Measurements from ENCODE around the gene MED27.

Gene MED27

DNA sequence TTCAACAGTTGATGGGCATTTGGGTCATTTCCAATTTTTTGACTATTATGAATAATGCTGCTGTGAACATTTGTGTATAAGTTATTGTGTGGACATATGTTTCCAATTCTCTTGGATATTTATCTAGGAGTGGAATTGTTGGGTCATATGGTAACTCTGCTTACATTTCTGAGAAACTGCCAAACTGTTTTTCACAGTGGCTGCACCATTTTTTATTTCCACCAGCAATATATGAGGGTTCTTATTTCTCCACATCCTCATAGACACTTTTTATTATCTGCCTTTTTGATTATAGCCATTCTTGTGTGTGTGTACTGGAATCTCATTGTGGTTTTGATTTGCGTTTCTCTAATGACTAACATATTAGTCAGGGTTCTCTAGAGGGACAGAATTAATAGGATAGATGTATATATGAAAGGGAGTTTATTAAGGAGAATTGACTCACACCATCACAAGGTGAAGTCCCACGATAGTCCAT, 14.7 kb upstream of the MED27 start:
- no peak overlapping the region for H3K4me3 Mint-ChIP-seq
- peaks cover 73% of the 10 kb centered on the region for H3K27me3 Mint-ChIP-seq
- no peak for ATAC-seq

DNA sequence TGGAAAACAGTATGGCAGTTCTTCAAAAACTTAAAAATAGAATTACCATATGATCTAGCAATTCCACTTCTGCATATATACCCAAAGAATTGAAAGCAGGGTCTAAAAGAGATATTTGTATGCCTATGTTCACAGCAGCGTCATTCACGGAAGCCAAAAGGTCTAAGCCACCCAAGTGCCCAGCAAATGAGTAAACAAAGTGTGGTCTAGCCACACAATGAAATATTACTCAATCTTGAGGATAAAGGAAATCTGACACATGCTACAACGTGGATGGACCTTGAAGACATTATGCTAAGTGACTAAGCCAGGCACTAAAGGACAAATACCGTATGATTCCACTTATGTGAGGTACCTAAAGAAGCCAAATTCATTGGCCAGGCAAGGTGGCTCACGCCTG, 11.1 kb upstream of the MED27 start:
- ATAC-seq, result no peak
- H3K9me3 Mint-ChIP-seq, result no peaks in the 10 kb centered on the region
- H3K36me3 Mint-ChIP-seq, result no peaks in the 10 kb centered on the region
- no peak overlapping the region for H3K4me3 Mint-ChIP-seq
- peaks cover 61% of the 10 kb centered on the region for H3K27me3 Mint-ChIP-seq
- H3K4me1 Mint-ChIP-seq, result no peaks in the 10 kb centered on the region
- no peak overlapping the region for H3K27ac Mint-ChIP-seq

More for the DNA sequence above, 14.7 kb upstream of the MED27 start:
- Mint-ChIP-seq H3K9me3 (no peaks in the 10 kb centered on the region), H3K4me1 (no peaks in the 10 kb centered on the region), H3K36me3 (no peaks in the 10 kb centered on the region), H3K27ac (no peak overlapping the region)

DNA sequence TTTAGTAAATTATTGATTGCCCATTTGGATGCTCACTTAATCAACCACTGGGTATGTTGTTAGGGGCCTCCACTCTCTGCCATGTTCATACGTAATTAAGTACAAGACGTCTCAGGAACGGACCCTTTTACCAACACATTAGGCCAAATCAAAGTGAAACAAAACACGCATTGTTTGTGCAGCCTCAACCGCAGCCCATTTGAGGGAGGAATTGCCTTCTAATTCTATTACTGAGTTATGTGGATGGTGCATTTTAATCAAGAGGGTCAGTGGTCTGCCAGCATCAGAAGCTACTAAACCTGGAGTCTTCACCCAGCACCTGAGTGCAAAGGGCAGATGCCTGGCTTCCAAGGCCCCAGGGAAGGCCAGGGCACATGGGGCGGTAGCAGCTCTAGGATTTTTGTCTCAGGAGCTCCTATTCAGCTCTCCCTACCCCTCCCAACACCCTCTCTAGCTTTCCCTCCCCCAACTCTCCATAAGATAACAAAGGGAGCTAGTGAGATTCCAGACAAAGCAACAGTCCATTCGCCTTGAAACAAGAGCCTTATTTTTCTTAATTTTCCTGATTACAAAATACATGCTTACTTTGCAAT, 7.9 kb upstream of the MED27 start:
- no peaks in the 10 kb centered on the region for H3K9me3 Mint-ChIP-seq
- no peak for ATAC-seq
- no peak overlapping the region for H3K27ac Mint-ChIP-seq
- H3K27me3 Mint-ChIP-seq, result peaks cover 49% of the 10 kb centered on the region
- no peaks in the 10 kb centered on the region for H3K4me1 Mint-ChIP-seq
- H3K4me3 Mint-ChIP-seq, result no peak overlapping the region
- no peaks in the 10 kb centered on the region for H3K36me3 Mint-ChIP-seq

DNA sequence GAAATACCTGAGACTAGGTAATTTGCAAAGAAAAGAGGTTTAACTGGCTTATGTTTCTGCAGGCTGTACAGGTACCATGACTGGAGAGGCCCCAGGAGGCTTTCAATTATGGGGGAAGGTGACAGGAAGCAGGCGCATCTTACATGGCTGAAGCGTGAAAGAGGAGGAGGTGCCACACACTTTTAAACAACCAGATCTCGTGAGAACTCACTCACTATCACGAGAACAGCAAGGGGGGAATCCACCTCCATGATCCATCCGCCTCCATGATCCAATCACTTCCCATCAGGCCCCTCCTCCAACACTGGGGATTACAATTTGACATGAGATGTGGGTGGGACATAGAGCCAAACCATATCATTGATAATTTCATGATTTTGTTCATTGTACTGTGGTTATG, 2.5 kb upstream of the MED27 start:
- no peak for ATAC-seq
- no peak overlapping the region for H3K4me3 Mint-ChIP-seq

DNA sequence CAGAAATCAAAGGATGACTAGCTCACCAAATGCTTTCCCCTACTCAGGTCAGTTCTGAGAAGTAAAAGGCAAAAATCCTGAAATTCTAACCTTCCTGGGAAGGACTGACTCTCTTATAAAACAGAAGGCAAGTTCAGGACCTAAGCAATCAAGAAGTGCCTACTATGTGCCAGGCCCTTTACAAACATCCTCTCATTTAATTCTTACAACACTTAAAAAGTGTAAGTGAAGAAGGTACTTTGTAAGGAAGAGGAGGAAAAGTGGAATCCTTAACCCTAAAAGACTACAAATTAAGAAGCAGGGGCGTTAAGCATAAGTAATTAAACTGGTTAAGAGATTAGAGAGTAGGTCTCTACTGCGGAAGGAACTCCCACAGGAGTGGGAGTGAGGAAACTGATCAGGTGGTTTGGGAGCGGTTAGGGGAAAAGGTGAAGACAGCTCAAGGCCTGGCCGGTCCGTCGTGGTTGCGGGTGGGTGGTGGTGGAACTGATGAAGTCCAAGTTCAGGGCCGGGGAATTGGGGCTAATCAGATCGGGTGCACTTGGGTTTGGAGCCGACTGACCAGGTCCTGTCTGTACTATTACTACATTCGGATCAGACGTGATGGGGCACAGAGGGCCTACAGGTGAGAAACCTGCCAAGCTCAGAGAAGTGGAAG, 839 bp downstream of the MED27 start:
- peaks cover 38% of the 10 kb centered on the region for H3K4me1 Mint-ChIP-seq
- H3K27me3 Mint-ChIP-seq, result peaks cover 7% of the 10 kb centered on the region
- H3K9me3 Mint-ChIP-seq, result no peaks in the 10 kb centered on the region
- H3K4me3 Mint-ChIP-seq, result peak overlapping the region; percentile 99
- peaks cover 28% of the 10 kb centered on the region for H3K36me3 Mint-ChIP-seq
- peak overlapping the region; percentile 95 for H3K27ac Mint-ChIP-seq
- no peak for ATAC-seq

More for the DNA sequence above, 2.5 kb upstream of the MED27 start:
- Mint-ChIP-seq H3K4me1 (peaks cover 30% of the 10 kb centered on the region), H3K9me3 (no peaks in the 10 kb centered on the region), H3K27ac (no peak overlapping the region), H3K27me3 (peaks cover 17% of the 10 kb centered on the region), H3K36me3 (peaks cover 12% of the 10 kb centered on the region)

DNA sequence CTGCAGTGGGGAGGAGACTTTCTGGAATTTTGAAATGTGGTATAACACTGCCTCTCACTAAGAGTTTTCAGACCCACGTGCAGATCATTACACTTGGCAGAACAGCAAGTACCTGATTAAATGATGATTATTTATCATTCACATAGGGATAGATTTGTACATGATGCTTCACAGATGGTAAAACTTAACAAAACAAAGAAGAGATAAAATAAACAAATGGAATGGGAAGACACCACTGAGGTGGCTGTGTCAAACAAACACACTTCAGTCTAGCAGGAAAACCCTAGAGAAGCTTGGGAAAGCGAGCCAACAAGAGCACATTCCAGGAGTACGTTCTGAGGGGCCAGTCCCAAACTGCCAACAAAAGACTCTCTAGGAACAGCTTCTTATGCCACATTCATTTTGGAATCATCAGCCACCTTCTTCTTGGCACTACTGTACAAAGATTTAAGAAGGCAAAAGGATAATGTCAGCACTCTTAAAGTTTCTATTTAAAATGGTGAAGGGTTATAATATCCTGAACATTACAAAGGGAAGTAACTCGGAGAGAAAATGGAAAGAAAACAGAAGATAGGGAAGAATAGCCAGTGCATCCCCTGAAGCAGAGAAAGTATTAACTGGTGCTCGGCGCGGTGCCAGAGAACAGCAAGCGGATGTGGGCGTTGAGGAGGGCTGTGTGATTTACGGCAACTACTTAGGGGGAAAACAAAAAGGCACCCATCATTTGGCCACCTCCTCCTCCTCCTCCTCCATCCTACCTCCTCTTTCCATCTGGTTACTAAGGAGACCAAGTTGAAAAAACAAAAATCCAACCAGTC, 1.6 kb downstream of the MED27 start:
- Mint-ChIP-seq H3K27ac (peak overlapping the region; percentile 95), H3K4me1 (peaks cover 42% of the 10 kb centered on the region), H3K36me3 (peaks cover 34% of the 10 kb centered on the region), H3K27me3 (peaks cover 7% of the 10 kb centered on the region), H3K4me3 (peak overlapping the region; percentile 99), H3K9me3 (no peaks in the 10 kb centered on the region)
- ATAC-seq, result no peak

DNA sequence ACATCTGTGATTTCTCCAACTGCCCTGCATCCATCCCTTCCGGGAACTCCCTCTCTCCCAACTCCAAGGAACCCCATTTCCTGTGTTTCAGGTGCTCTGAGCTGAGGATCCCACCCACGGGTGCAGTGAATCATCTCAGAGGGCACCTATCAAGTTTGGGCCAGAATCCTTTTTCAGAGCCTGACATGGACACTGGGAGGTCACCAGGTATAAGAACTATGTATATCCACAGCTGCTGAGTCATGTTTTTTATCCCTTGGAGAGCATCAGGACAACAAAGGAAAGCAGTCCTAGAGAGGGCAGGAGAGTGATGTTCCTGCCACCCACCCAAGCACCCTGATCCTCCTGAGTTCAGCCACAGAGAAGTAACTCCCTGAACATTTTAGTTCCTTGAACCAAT, 3.8 kb downstream of the MED27 start:
- no peak for ATAC-seq
- peaks cover 61% of the 10 kb centered on the region for H3K4me1 Mint-ChIP-seq
- no peak overlapping the region for H3K27ac Mint-ChIP-seq
- no peak overlapping the region for H3K4me3 Mint-ChIP-seq
- no peaks in the 10 kb centered on the region for H3K9me3 Mint-ChIP-seq
- H3K27me3 Mint-ChIP-seq, result no peaks in the 10 kb centered on the region
- peaks cover 49% of the 10 kb centered on the region for H3K36me3 Mint-ChIP-seq

DNA sequence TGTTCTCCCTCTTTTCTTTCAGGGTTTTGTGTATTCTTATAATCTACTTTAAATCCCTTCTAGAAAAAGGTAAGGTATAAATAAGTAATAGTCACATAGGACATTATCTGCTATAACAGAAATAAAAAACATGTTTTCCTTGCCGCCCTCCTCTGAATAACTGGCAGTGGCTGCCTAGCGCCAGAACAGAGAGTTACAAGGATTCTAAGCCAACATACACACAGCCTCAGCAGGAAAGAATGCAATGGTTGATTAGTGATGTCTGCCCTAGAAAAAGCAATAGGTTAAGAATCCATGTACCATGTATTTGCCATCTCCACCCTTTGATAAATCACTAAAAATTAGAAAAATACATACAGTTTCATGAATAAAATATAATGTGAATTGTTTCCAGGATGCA, 4.9 kb downstream of the MED27 start:
- no peak overlapping the region for H3K27ac Mint-ChIP-seq
- H3K36me3 Mint-ChIP-seq, result peaks cover 53% of the 10 kb centered on the region
- H3K9me3 Mint-ChIP-seq, result no peaks in the 10 kb centered on the region
- peaks cover 56% of the 10 kb centered on the region for H3K4me1 Mint-ChIP-seq
- no peak for ATAC-seq
- no peak overlapping the region for H3K4me3 Mint-ChIP-seq
- H3K27me3 Mint-ChIP-seq, result no peaks in the 10 kb centered on the region

DNA sequence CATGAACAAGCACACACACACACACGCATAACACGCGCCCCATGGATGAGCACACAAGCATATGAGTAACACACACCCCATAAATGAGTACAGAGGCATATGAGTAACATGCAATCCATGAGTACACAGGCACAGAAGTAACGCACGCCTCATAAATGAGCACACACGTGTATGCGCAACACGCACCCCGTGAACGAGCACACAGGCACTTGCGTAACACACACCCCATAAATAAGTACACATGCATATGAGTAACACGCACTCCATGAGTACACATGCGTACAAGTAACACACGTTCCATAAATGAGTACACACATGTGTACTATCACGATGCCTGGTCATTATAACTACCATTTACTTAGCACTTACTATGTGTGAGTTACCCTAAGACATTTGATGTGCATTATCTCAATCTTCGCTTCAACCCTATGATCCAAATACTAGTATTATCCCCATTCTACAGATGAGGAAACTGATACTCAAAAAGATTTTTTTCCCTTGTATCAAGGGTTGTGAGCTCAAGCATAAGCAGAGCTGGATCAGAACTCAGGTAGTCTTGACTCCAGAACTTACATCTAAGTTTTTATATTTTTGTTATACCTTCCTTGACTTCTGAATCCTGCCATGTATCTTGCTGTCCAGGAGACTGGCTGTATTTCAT, 7.7 kb downstream of the MED27 start:
- Mint-ChIP-seq H3K4me1 (peaks cover 45% of the 10 kb centered on the region), H3K36me3 (peaks cover 59% of the 10 kb centered on the region), H3K9me3 (no peaks in the 10 kb centered on the region), H3K27me3 (no peaks in the 10 kb centered on the region), H3K4me3 (no peak overlapping the region), H3K27ac (no peak overlapping the region)
- ATAC-seq, result no peak

DNA sequence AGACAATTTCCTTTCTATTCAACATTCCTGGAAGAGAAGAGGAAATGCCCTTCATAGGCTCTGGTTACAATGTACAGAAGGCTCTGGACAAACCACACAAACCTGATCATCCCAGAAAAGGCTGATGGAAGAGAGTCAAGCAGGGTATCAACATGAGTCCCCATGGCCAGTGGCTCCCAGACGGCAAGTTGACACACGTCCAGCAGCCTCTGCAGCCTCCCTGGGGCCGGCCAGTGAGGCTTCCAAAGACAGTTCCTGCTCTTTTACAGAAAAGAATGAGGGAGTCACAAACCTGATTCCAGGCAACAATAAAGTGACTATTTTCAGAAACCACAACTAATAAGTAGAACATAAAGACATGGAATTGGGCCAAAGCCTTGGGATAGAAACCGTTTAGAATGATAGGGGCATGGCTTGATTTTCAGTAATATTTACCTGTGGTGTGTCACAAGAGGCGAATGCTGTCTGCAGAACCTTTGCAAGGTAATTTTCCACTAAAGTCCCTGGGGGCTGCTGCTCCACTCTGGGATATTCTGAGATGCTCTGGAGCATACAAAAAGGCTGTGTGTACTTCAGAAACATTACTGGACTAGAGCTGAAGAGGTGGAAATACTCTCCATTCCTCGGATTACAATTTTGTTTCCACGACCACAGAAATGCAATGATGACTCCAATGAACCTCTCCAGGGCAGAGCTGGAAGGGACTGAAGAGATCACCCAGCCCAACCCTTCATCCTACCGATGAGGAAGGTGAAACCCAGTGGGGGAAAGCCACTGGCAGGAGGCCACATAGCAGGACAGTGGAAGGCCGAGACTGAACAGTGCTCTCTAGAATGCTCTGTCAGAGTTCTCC, 10.4 kb downstream of the MED27 start:
- Mint-ChIP-seq H3K27ac (no peak overlapping the region), H3K36me3 (peaks cover 60% of the 10 kb centered on the region), H3K4me1 (peaks cover 45% of the 10 kb centered on the region), H3K9me3 (no peaks in the 10 kb centered on the region), H3K4me3 (no peak overlapping the region), H3K27me3 (no peaks in the 10 kb centered on the region)
- no peak for ATAC-seq

DNA sequence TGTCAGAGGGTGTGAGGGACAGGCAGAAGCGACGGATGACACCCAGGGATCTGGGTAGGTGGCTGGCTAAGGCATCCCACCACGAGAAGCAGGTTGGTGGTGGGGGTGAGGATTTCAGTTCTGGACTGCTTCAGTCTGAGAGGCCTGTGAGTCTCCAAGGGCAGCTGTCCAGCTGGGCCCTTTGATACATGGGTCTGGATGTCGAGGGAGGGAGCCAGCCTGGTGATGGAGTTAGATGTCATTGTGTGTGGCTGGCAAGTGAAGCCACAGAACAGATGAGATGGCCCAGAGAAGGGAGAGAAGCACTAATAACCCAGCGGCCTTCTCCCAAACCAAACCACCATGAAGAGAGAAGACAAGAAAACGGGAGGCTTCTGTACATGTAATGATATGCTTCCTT, 11.1 kb downstream of the MED27 start:
- H3K36me3 Mint-ChIP-seq, result peaks cover 65% of the 10 kb centered on the region
- H3K4me1 Mint-ChIP-seq, result peaks cover 45% of the 10 kb centered on the region
- H3K9me3 Mint-ChIP-seq, result no peaks in the 10 kb centered on the region
- H3K27me3 Mint-ChIP-seq, result no peaks in the 10 kb centered on the region
- no peak for ATAC-seq
- no peak overlapping the region for H3K27ac Mint-ChIP-seq
- no peak overlapping the region for H3K4me3 Mint-ChIP-seq

DNA sequence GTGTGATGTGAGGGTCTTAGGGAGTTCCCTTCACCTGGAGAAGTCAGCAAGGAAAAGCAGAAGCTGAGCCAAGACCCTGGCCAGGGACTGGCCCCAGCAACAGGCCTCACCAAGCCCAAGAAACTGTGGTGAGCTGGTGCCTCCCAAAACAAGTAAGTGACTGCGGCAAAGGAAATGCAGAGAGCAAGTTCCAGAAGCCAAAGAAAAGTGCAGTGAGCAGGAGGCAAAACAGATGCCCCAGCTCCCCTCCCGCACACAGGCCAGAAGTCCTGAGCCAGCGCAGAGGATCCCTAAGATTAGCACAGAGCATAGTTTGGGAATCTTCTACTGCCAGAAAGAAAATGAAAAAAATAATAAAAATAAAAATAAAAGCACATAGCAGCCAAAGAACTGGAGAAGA, 13.2 kb downstream of the MED27 start:
- no peaks in the 10 kb centered on the region for H3K27me3 Mint-ChIP-seq
- H3K27ac Mint-ChIP-seq, result no peak overlapping the region
- H3K9me3 Mint-ChIP-seq, result no peaks in the 10 kb centered on the region
- ATAC-seq, result no peak
- H3K36me3 Mint-ChIP-seq, result peaks cover 63% of the 10 kb centered on the region
- no peak overlapping the region for H3K4me3 Mint-ChIP-seq
- H3K4me1 Mint-ChIP-seq, result peaks cover 36% of the 10 kb centered on the region

DNA sequence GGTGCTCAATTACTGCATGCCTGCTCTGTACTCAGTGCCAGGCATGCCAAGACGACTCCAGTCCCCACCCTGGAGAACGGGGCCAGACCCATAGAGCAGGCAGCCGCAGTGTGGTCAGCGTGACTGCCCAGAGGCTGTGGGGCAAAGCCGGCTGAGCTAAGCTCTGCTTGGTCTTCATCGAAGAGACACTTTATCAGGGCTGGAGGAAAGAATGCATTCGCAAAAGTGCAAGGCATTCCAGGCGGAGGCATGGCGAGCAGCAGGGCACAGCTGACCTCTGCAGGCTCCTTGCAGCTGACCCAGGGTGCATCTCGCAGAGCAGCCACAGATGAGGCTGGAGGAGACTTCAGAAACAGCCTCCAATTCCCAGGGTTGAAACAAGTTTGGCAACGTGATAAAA, 13.6 kb downstream of the MED27 start:
- Mint-ChIP-seq H3K4me3 (no peak overlapping the region), H3K27ac (no peak overlapping the region), H3K9me3 (no peaks in the 10 kb centered on the region), H3K4me1 (peaks cover 31% of the 10 kb centered on the region), H3K36me3 (peaks cover 59% of the 10 kb centered on the region), H3K27me3 (no peaks in the 10 kb centered on the region)
- no peak for ATAC-seq

DNA sequence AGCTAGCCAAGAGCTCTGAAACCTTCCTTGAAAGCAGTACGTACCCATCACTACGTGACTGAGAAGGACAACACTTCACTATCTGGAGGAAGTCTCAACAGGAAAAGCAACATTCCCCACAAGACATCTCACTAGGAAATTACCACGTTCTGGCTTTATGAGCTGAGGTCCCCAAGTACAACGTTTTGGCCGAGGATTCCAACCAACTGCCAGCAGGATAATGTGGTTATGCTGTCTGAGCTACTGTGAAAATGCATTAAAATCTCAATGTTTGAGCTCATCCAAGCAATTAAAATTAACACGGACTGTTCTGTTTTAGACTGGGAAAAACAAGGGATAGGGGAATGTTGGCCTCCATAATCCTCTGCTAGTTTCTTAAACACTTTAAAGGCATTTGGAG, 16.4 kb downstream of the MED27 start:
- Mint-ChIP-seq H3K27me3 (no peaks in the 10 kb centered on the region), H3K4me3 (no peak overlapping the region), H3K9me3 (peaks cover 2% of the 10 kb centered on the region), H3K36me3 (peaks cover 71% of the 10 kb centered on the region), H3K4me1 (peaks cover 23% of the 10 kb centered on the region), H3K27ac (no peak overlapping the region)
- ATAC-seq, result no peak
